AG09319 (cell line): ENCODE results near the gene CIAO2A.
"Not testable (repeated sequence)": the region's sequence is repeated elsewhere in the genome, so short reads cannot be mapped to it uniquely, and the experiment has no call there.

Source experiments
- DNase-seq: peaks from one replicate; pipeline ENCODE4 v3.0.0-alpha.2; 2010; ENCODE audit warnings: low read depth; ENCODE audit errors: extremely low read depth
- CTCF ChIP-seq: IDR thresholded peaks from 2 replicates; pipeline ENCODE4 v1.5.1; 2011; ENCODE audit warnings: low read depth, mild to moderate bottlenecking, inconsistent platforms, low read length, moderate library complexity

Gene CIAO2A

GRCh38 chr15:64122936-64123351 lies 29.3 kb upstream of the CIAO2A start:
- no peak for DNase-seq
- no peak for TF ChIP-seq CTCF

GRCh38 chr15:64122444-64122843 lies 28.8 kb upstream of the CIAO2A start:
- TF ChIP-seq CTCF = no peak
- no peak for DNase-seq

GRCh38 chr15:64121614-64122013 lies 28.0 kb upstream of the CIAO2A start:
- no peak for DNase-seq
- no peak for TF ChIP-seq CTCF

GRCh38 chr15:64120322-64120721 lies 26.7 kb upstream of the CIAO2A start:
- DNase-seq = not testable (repeated sequence)

- no peak for TF ChIP-seq CTCF
- DNase-seq = no peak
These were observed 24.3 kb upstream of the CIAO2A start for GRCh38 chr15:64117759-64118487.

GRCh38 chr15:64112904-64113303 lies 19.3 kb upstream of the CIAO2A start:
- DNase-seq = no peak
- TF ChIP-seq CTCF = no peak

GRCh38 chr15:64112073-64112772 lies 18.6 kb upstream of the CIAO2A start:
- TF ChIP-seq CTCF = no peak

More at GRCh38 chr15:64112073-64112772, 18.6 kb upstream of the CIAO2A start:
- no peak for DNase-seq
